Measurements from ENCODE around the gene PAIP1. TPM values are rescaled to one million over a fixed set of nuclear protein-coding genes. Genes with fewer than 3 reads are reported as not detected.

Gene PAIP1
- 62.1 and 103 TPM in 2 replicates for total RNA-seq

GRCh38 chr5:43556857-43557542 lies at the start of gene PAIP1:
Gene PAIP1 (minus strand): TSS chr5:43557077. CDS start chr5:43556846, 231 bp downstream.

DNA sequence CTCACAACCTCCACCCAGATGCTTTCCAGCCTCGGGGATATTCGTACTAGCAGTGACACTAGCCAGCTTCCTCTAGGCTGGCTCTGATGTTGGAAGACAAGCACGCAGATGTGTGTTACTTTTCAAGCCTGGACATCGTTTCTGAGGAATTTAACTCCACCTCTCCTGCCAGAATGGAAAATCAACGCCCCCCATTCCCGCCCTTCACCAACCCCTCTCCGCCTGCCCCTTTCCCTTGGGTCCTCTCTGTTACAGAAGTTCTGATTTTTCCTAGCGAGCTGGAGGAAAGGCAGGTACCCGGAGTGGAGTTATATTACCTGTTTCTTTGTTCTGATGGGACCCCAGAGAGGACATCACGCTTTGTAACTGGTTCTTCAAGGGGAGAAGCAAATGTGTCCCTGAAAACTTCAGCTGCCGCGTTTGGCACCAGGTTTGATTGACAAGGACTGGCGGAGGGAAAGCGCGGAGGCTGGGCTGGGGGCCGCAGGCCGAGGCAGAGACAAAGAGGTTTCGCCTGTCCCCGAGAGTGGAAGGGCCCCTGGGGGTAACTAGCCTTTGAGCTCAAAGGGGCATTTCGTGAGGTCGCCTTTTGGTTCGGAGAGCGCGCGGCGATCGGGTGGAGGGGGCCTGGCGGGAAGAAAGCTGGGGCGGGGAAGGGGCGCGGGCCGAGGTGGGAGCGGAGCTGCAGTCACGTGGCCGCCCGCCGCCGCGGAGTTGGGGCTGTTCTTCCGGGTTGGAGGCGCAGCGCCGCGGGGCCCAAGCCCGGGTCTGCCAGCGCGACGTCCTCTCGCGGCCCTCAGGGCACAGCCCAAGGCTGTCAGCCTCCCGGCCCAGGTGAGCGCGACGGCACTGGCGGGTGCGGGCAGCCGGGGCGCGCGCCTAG lies 45.8 kb upstream of the PAIP1 start, which contains the start of gene NNT:
Gene NNT, plus strand, starts transcription at position 720 of the 883 bp plus-strand sequence. CDS start 6,016 bp downstream, outside the sequence.

GRCh38 chr5:43514816-43515677 lies 41.8 kb downstream of the PAIP1 start, which contains the start of gene C5orf34:
Gene C5orf34 (minus strand): TSS chr5:43515148. CDS start chr5:43509339, 5,809 bp downstream.

DNA sequence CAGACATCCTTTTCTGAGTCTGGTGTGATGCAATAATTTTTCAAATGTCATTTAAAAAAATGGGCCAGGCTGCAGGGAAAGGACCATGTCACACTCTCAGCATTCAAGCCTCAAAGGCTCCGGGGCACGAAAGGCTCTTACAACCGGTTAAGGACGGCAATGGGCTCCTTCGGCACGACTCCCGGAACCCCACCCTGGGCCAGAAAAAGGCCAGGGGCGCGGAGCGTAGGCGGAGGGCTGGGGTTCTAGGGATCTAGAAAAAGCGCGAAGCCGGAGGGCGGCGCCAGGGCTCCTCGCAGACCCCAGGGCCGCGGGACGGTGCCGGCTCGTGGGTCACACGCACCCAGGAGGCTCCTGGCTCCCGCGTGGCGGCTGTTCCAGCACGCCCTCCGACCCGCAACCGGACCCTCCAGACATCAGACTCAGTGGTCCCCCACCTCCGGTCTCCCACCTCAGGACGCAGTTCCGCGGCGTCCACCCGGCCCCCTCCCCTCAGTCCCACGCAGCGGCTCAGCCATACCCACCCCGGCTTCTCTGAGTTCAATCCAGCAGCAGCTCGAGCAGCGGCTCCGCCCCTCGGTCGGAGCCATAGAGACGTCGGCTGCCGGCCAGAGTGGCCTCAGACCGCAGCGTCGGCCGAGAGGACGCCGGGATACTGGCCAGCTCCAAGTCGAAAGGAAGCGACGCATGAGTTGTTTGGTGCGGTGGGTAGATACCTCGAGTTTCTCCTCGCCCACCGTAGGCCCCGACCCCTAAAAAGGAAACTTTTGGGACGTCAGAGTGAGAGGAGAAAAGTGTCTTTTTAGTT lies 73.4 kb downstream of the PAIP1 start, which contains the start of gene TMEM267:
Gene TMEM267, minus strand, starts transcription at position 568 of the 808 bp plus-strand sequence. CDS start 29,896 bp downstream, outside the sequence.

Other genes starting within 250 kb of the PAIP1 start
- 21.8 and 32.4 TPM in 2 replicates for gene HMGCS1, start 243.7 kb downstream of the PAIP1 start, total RNA-seq
- gene CCL28, start 144.7 kb downstream of the PAIP1 start, total RNA-seq, result 2.9 and 5.2 TPM in 2 replicates
- gene TMEM267, start 73.2 kb downstream of the PAIP1 start, total RNA-seq, result 11.0 and 26.2 TPM in 2 replicates
- 1.1 and 4.2 TPM in 2 replicates for gene C5orf34, start 41.9 kb downstream of the PAIP1 start, total RNA-seq
- gene NNT, start 46.1 kb upstream of the PAIP1 start, total RNA-seq, result 35.4 and 52.7 TPM in 2 replicates